Keratinocyte (primary cell): Measurements from ENCODE around the gene RPS21. TPM values are rescaled to one million over a fixed set of nuclear protein-coding genes. Genes with fewer than 3 reads are reported as not detected.

ENCODE experiments used
- DNase-seq: peaks from one replicate; pipeline ENCODE4 v3.0.0-alpha.2; 2011; ENCODE audit warnings: low read depth, missing footprints, low spot score
- FAIRE-seq: peaks from 2 replicates; lab custom pipeline; 2011; peaks lifted over from hg19 to GRCh38; lab: Jason Lieb, UNC
- H2AFZ ChIP-seq: 2 replicates; pipeline ENCODE4 v1.6.0; 2012; ENCODE audit warnings: low read length, control low read depth, inconsistent platforms; ENCODE audit not compliant: control insufficient read depth
- H3K27ac ChIP-seq: 2 replicates; pipeline ENCODE4 v1.5.1; 2011; ENCODE audit warnings: low read length; ENCODE audit not compliant: control insufficient read depth, insufficient read depth
- H3K27me3 ChIP-seq: 3 replicates; pipeline ENCODE4 v1.6.0; 2011; ENCODE audit warnings: low read length; ENCODE audit not compliant: control insufficient read depth, insufficient read depth; ENCODE audit errors: extremely low read depth
- H3K36me3 ChIP-seq, 2 experiments: 2 replicates in 1 of 2; 3 replicates in 1 of 2; pipeline ENCODE4 v1.5.1; 2011; ENCODE audit warnings: low read length in 2 of 2, mild to moderate bottlenecking in 1 of 2; ENCODE audit not compliant: control insufficient read depth in 2 of 2, insufficient read depth in 2 of 2; ENCODE audit errors: extremely low read depth in 1 of 2
- H3K4me1 ChIP-seq: 3 replicates; pipeline ENCODE4 v1.5.1; 2011; ENCODE audit warnings: low read length; ENCODE audit not compliant: control insufficient read depth, insufficient read depth; ENCODE audit errors: extremely low read depth
- H3K4me2 ChIP-seq: 3 replicates; pipeline ENCODE4 v1.6.0; 2011; ENCODE audit warnings: low read depth, low read length; ENCODE audit not compliant: control insufficient read depth, insufficient read depth; ENCODE audit errors: extremely low read depth
- H3K4me3 ChIP-seq, 3 experiments: fragments of 200-600 bp in 1 of 3; sonication (generic) in 1 of 3; 2 replicates in 2 of 3; 3 replicates in 1 of 3; pipeline ENCODE4 v1.5.1; 2011 to 2016; ENCODE audit warnings: low read length in 3 of 3, mild to moderate bottlenecking in 3 of 3, control low read depth in 2 of 3, inconsistent platforms in 1 of 3, low read depth in 1 of 3, mixed read lengths in 1 of 3, mixed run types in 1 of 3, moderate library complexity in 1 of 3; ENCODE audit not compliant: control insufficient read depth in 2 of 3, insufficient read depth in 2 of 3; ENCODE audit errors: extremely low read depth in 1 of 3
- H3K79me2 ChIP-seq: 2 replicates; pipeline ENCODE4 v1.6.0; 2012; ENCODE audit warnings: low read length; ENCODE audit not compliant: control insufficient read depth, insufficient read depth
- H3K9ac ChIP-seq: 3 replicates; pipeline ENCODE4 v1.6.0; 2011; ENCODE audit warnings: low read length; ENCODE audit not compliant: control insufficient read depth, insufficient read depth; ENCODE audit errors: extremely low read depth
- H3K9me1 ChIP-seq: 3 replicates; pipeline ENCODE4 v1.6.0; 2011; ENCODE audit warnings: low read length; ENCODE audit not compliant: control insufficient read depth, insufficient read depth; ENCODE audit errors: extremely low read depth
- H3K9me3 ChIP-seq: 2 replicates; pipeline ENCODE4 v1.5.1; 2012; ENCODE audit warnings: low read depth, low read length; ENCODE audit not compliant: control insufficient read depth
- H4K20me1 ChIP-seq: 3 replicates; pipeline ENCODE4 v1.6.0; 2011; ENCODE audit warnings: low read length; ENCODE audit not compliant: control insufficient read depth, insufficient read depth; ENCODE audit errors: extremely low read depth
- EZH2 ChIP-seq: IDR thresholded peaks from one replicate; pipeline ENCODE4 v1.6.1; 2012; ENCODE audit warnings: inconsistent platforms, mild to moderate bottlenecking, low read length, moderate library complexity
- dilution Hi-C: fragments of 300-500 bp; cut with MboI; formaldehyde crosslinking; loops from one replicate; pipeline ENCODE4 v1.7.0; 2020; ENCODE audit warnings: low sequenced_read_pairs; ENCODE audit not compliant: extremely low pct_ligation_motif_present
- polyA plus RNA-seq, 5 experiments: library from polyadenylated mRNA; depleted of rRNA in 3 of 5; stranded (reverse) in 3 of 5; stranded (forward) in 1 of 5; unstranded in 1 of 5; fragments of >200 nt; gene quantifications; 1 replicate in 1 of 5; 2 replicates in 3 of 5; 3 replicates in 1 of 5; pipeline versions ENCODE4 v1.2.1 to v1.2.3, GENCODE V29; 2011 to 2012; ENCODE audit warnings: missing spikeins in 2 of 5, low read depth in 1 of 5, low replicate concordance in 1 of 5
- TF ChIP-seq, protein P1 (sequence below), 3 experiments: IDR thresholded peaks in 1 of 3; conservative IDR thresholded peaks in 1 of 3; optimal IDR thresholded peaks in 1 of 3; 2 replicates in 2 of 3; 3 replicates in 1 of 3; pipeline versions ENCODE3 to v1.5.1; 2011; ENCODE audit warnings: low read length in 3 of 3, mild to moderate bottlenecking in 3 of 3, moderate library complexity in 2 of 3, control low read depth in 1 of 3, inconsistent platforms in 1 of 3; ENCODE audit not compliant: insufficient read depth in 2 of 3; ENCODE audit errors: extremely low read depth in 1 of 3

Gene RPS21
- polyA plus RNA-seq, 1 donor (not counting 4 experiments of a cell fraction or from before 2014, with no cell fraction given), result 3,874 TPM

DNA sequence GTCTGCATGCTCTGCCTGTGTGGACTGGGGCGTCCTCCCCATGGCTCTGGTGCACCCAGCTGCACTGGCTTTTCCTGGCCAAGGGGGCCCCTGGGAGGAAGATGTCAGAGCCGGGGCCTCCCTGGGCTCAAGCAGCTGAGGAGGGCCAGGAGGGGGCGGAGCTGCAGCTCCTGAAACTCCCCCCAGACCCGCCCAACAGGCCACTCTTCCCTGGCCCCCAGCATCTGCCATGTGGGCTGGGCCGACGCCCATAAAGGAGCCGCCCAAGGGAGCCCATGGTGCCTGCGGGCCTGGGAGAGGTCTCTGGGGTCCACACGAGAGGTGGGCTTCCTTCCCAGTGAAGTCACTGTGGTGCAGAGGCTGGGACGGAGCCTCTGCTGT is 36.4 kb downstream of the RPS21 start:
- no peak overlapping the region for H3K9ac ChIP-seq
- dilution Hi-C loops, result no loop called here

DNA sequence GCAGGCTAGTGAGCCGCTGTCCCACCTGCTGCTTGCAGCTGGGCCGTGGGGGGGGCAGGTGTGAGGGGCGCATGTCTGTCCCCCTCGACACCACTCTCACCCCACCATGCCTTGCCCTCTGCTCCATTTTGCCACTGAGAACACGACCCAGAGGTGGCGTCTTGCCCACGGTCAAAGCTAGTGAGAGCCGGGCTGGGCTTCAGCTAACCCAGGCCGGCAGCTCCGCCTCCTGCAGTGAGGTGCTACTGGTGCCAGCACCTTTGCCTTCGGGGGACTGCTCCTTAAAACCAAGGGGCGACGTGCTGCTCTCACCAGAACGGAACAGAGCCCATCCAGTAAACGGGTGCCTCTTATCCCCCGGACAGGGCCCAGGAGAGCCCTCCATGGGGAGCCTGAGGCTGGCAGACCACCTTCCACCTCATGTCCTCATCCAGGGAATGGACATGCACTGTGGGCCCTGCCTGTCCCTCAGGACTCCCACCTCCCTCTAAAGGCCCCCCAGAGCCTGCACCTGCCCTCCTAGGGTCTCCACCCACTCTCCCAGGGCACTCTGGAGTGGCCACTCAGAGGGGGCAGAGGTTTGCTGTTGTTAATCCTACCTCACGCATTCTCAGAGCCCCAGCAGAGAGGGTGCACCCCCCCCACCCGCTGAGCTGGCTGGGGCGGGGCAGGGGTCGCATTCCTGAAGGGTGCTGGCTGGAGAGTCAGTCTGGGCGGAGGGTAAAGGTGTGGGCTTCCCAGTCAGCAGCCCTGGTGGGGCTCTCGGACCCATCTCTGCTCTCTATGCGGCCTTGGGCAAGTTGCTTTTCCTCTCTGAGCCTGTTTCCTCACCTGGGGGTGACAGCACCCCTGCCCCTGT is 37.6 kb downstream of the RPS21 start:
- peaks cover 28% of the 10 kb centered on the region for H3K27me3 ChIP-seq

More for the DNA sequence above, 36.4 kb downstream of the RPS21 start:
- Histone ChIP-seq H3K36me3 (no peaks in the 10 kb centered on the region), H3K9me3 (no peaks in the 10 kb centered on the region), H3K4me3 (no peak overlapping the region), H4K20me1 (peaks cover 3% of the 10 kb centered on the region), H3K4me2 (no peak overlapping the region), H3K4me1 (peaks cover 12% of the 10 kb centered on the region), H3K27me3 (peaks cover 29% of the 10 kb centered on the region), H3K79me2 (no peaks in the 10 kb centered on the region), H3K27ac (no peak overlapping the region), H2AFZ (no peak overlapping the region), H3K9me1 (no peaks in the 10 kb centered on the region)
- DNase-seq (no peak), FAIRE-seq (no peak)
- TF ChIP-seq, protein P1, sequence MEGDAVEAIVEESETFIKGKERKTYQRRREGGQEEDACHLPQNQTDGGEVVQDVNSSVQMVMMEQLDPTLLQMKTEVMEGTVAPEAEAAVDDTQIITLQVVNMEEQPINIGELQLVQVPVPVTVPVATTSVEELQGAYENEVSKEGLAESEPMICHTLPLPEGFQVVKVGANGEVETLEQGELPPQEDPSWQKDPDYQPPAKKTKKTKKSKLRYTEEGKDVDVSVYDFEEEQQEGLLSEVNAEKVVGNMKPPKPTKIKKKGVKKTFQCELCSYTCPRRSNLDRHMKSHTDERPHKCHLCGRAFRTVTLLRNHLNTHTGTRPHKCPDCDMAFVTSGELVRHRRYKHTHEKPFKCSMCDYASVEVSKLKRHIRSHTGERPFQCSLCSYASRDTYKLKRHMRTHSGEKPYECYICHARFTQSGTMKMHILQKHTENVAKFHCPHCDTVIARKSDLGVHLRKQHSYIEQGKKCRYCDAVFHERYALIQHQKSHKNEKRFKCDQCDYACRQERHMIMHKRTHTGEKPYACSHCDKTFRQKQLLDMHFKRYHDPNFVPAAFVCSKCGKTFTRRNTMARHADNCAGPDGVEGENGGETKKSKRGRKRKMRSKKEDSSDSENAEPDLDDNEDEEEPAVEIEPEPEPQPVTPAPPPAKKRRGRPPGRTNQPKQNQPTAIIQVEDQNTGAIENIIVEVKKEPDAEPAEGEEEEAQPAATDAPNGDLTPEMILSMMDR (optimal IDR thresholded peaks at IDR 0.05 in 1 of 3, IDR thresholded peaks at IDR 0.05 in 1 of 3, conservative IDR thresholded peaks at IDR 0.05 in 1 of 3; ENCODE audit: extremely low read depth in 1 of 3, insufficient read depth in 2 of 3, low read length in 3 of 3), result no peak
- TF ChIP-seq EZH2, result no peak

More for the DNA sequence above, 37.6 kb downstream of the RPS21 start:
- TF ChIP-seq, protein P1 (optimal IDR thresholded peaks at IDR 0.05 in 1 of 3, IDR thresholded peaks at IDR 0.05 in 1 of 3, conservative IDR thresholded peaks at IDR 0.05 in 1 of 3; ENCODE audit: extremely low read depth in 1 of 3, insufficient read depth in 2 of 3, low read length in 3 of 3), result no peak
- no peak for TF ChIP-seq EZH2
- Histone ChIP-seq H3K9me1 (no peaks in the 10 kb centered on the region), H3K4me1 (peaks cover 12% of the 10 kb centered on the region), H2AFZ (no peak overlapping the region), H4K20me1 (peaks cover 3% of the 10 kb centered on the region), H3K9me3 (no peaks in the 10 kb centered on the region), H3K36me3 (no peaks in the 10 kb centered on the region), H3K27ac (no peak overlapping the region), H3K79me2 (no peaks in the 10 kb centered on the region), H3K9ac (no peak overlapping the region), H3K4me2 (no peak overlapping the region), H3K4me3 (no peak overlapping the region)
- DNase-seq (no peak), FAIRE-seq (no peak)
- dilution Hi-C loops, result loop anchor here (25.0 kb wide), 1 partner anchor 113 kb away; no protein-coding TSS in a partner anchor
